ENCODE measurements around the gene HACD1. TPM values are rescaled to one million over a fixed set of nuclear protein-coding genes. Genes with fewer than 3 reads are reported as not detected.

The HACD1 gene
- total and polyA plus RNA-seq, 5 experiments from 2014 or later, result 0.17 to 1.4 (median 0.53) TPM

DNA sequence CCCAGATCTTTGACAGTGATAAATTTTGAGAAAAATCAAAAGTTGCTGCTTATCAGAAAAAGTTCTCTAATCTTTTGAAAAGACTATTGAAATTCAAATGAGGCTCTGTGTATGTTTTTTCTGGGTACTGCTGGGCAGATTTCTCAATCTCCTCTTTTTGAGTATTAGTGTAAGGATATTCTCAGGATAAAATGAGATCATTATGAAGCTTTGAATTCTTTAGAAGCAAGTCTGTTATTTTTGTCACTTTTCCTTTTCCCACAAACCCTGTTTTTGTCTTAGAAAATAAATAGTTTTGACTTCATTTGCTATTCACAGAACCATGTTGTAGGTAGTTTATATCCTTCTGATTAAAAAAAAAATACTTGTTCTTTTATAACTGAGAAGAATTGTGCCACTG lies 34.7 kb upstream of the HACD1 start:
- no peak for ATAC-seq
- Mint-ChIP-seq H3K9me3 (peaks cover 0 to 21% (median 7%) of the 10 kb centered on the region in 9 donors), H3K27me3 (no peaks in the 10 kb centered on the region), H3K4me1 (peaks cover 38 to 81% (median 75%) of the 10 kb centered on the region in 4 donors), H3K36me3 (peaks cover 36 to 46% (median 37%) of the 10 kb centered on the region in 3 donors), H3K4me3 (peak overlapping the region in 4 of 10 donors; percentile 2 to 56 (median 16)), H3K27ac (peak overlapping the region in 3 of 10 donors; percentile 7 to 53 (median 50))
- DNase-seq, result no peak
- POLR2A ChIA-PET, result no interaction called here

DNA sequence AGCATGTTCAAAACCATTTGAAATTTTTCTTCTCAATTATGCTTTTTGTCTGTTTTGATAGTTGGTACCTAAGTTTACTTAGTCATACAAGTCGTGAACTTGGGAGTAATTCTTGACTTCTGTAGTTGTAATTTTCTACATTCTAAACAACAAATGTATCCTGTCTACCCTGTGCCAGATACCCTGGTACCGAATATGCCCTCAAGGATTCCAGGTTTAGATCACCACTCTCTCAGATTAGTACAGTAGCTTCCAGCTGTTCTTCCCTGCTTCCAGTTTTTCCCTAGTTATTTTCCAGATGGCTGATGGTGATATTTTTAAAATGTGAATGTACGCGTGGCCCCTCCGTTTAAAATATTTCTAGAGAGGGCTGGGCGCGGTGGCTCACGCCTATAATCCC lies 33.2 kb upstream of the HACD1 start:
- H3K4me3 Mint-ChIP-seq, result peak overlapping the region in 4 of 10 donors; percentile 18 to 33 (median 22)
- DNase-seq (no peak), ATAC-seq (no peak)
- peaks cover 40 to 79% (median 74%) of the 10 kb centered on the region in 4 donors for H3K4me1 Mint-ChIP-seq
- POLR2A ChIA-PET, result no interaction called here
- H3K36me3 Mint-ChIP-seq, result peaks cover 32 to 39% (median 36%) of the 10 kb centered on the region in 3 donors
- peaks cover 0 to 21% (median 7%) of the 10 kb centered on the region in 9 donors for H3K9me3 Mint-ChIP-seq
- no peaks in the 10 kb centered on the region for H3K27me3 Mint-ChIP-seq
- H3K27ac Mint-ChIP-seq, result peak overlapping the region in 3 of 10 donors; percentile 25 to 78 (median 25)

DNA sequence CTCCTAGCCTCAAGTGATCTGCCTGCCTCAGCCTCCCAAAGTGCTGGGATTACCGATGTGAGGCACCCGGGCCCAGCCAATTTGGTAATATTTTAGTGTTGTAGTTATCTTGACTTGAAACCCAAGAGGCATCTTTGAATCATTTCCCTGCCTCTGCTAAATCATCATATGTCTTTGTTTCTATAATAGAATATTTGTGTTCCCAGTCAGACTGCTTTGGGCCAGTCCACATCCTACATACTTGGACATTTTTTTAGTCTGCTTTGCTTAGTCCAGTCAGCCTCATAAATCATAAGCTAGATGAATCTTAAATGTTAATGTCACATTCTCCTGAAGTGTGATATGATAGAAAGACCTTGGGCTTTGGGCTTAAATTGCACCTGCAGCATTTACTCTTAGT lies 32.7 kb upstream of the HACD1 start:
- Mint-ChIP-seq H3K27ac (peak overlapping the region in 5 of 10 donors; percentile 4 to 78 (median 25)), H3K9me3 (peaks cover 0 to 21% (median 7%) of the 10 kb centered on the region in 9 donors), H3K27me3 (no peaks in the 10 kb centered on the region), H3K4me1 (peaks cover 34 to 78% (median 73%) of the 10 kb centered on the region in 4 donors), H3K36me3 (peaks cover 32 to 39% (median 32%) of the 10 kb centered on the region in 3 donors), H3K4me3 (no peak overlapping the region)
- POLR2A ChIA-PET, result no interaction called here
- no peak for ATAC-seq
- no peak for DNase-seq

DNA sequence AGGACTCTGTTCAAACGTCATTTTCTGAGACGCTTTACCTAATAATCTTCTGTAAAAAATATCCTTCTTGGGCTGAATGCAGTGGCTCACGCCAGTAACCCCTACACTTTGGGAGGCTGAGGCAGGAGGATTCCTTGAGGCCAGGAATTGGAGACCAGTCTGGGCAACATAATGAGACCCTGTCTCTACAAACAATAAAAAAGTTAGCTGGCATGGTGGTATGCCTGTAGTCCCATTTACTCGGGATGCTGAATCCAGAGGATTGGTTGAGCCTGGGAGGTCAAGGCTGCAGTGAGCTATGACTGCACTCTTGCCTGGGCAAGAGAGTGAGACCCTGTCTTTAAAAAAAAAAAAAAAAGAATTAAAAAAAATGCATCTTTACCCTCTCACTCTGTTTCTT lies 31.9 kb upstream of the HACD1 start:
- POLR2A ChIA-PET, result no interaction called here
- peak overlapping the region; percentile 78 to 92 (median 86) for H3K27ac Mint-ChIP-seq
- peaks cover 39 to 77% (median 76%) of the 10 kb centered on the region in 4 donors for H3K4me1 Mint-ChIP-seq
- peak overlapping the region; percentile 70 to 89 (median 82) for H3K4me3 Mint-ChIP-seq
- H3K27me3 Mint-ChIP-seq, result no peaks in the 10 kb centered on the region
- peaks cover 0 to 21% (median 7%) of the 10 kb centered on the region in 9 donors for H3K9me3 Mint-ChIP-seq
- peaks cover 29 to 36% (median 32%) of the 10 kb centered on the region in 3 donors for H3K36me3 Mint-ChIP-seq
- no peak for ATAC-seq
- no peak for DNase-seq

DNA sequence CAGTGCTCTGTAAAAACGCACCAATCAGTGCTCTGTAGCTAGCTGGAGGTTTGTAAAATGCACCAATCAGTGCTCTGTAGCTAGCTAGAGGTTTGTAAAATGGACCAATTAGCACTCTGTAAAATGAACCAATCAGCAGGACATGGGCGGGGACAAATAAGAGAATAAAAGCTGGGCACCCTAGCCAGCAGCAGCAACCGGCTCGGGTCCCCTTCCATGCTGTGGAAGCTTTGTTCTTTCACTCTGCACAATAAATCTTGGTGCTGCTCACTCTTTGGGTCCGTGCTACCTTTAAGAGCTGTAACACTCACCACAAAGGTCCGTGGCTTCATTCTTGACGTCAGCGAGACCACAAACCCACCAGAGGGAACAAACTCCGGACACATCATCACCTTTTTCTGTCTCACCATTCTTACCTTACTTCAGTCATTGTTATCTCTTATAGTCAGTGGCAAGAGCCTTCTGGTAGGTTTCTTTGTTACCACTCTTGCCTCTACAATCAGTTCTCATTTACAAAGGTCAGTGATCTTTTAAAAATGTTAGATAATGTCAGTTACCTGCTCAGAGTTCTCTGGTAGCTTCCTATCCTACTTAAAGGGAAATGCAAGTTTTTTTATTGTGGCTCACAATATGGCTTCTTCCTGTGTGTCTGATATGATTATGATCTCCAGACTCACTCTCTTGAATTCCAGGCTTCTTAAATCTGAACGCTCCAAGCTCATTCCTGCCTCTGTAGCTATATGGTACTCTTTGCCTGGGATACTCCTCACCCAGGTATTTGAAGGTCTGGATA lies 31.3 kb upstream of the HACD1 start:
- Mint-ChIP-seq H3K27me3 (no peaks in the 10 kb centered on the region), H3K27ac (peak overlapping the region; percentile 19 to 92 (median 86)), H3K4me1 (peaks cover 37 to 78% (median 71%) of the 10 kb centered on the region in 4 donors), H3K4me3 (peak overlapping the region; percentile 70 to 89 (median 82)), H3K9me3 (peaks cover 0 to 15% (median 4%) of the 10 kb centered on the region in 9 donors), H3K36me3 (peaks cover 24 to 35% (median 27%) of the 10 kb centered on the region in 3 donors)
- POLR2A ChIA-PET, result no interaction called here
- ATAC-seq (peak; percentile 12 to 28), DNase-seq (peak in 8 of 10 donors; percentile 17 to 61 (median 37))

DNA sequence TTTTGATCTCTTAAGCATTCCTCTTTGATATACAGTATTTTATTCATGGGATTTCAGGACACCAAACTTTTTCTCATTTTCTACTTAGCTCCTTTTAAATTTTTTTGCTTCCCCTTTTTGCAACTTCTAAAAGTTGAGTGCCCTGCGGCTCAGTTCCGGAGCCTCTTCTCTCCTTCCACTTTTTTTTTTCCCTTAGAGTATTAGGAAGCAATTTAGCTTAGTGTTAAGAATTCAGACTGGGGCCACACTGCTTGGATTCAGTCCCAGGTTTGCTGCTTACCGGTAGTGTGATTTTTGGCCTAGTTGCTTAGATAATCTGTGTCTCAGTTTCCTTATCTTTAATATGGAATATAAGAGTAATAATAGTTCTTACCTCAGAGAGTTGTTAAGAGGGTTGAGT lies 30.2 kb upstream of the HACD1 start:
- H3K4me3 Mint-ChIP-seq, result peak overlapping the region in 7 of 10 donors; percentile 8 to 76 (median 54)
- peak overlapping the region in 8 of 10 donors; percentile 24 to 90 (median 36) for H3K27ac Mint-ChIP-seq
- peaks cover 13 to 25% (median 16%) of the 10 kb centered on the region in 3 donors for H3K36me3 Mint-ChIP-seq
- no peak for ATAC-seq
- H3K27me3 Mint-ChIP-seq, result no peaks in the 10 kb centered on the region
- POLR2A ChIA-PET, result no interaction called here
- no peak for DNase-seq
- H3K4me1 Mint-ChIP-seq, result peaks cover 37 to 88% (median 72%) of the 10 kb centered on the region in 4 donors
- H3K9me3 Mint-ChIP-seq, result peaks cover 0 to 8% (median 0%) of the 10 kb centered on the region in 9 donors

DNA sequence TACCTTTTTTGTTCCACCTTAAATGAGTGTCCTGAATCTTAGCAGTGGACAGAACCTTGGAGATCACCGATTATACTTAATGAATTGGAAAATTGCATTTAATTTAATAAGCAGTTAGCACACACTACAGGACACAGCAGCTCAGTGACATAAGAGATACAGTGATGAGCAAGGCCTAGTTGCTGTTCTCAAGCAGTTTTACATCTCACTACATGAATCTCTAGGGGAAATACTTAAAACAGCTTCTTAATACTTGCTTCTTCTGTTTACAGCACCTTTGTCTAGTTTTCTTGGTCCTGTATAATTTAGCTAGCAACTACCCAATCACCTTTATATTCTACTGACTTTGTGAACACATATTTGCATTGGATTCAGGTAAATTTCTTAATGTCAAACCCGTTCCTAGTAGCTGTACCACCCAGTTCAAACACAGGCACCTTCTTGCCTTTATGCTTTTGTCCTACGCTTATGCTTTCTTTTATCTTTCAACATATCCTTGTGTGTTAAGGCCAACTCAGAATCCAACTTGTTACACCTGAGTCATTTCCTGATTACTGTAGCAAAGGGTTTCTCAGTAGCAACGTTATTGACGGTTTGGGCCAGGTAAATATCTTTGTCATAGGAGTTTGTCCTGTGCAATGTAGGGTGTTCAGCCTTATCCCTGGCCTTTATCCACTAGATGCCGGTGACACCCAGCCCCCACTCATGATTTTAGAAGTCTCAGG lies 28.6 kb upstream of the HACD1 start:
- Mint-ChIP-seq H3K36me3 (peaks cover 0 to 11% (median 3%) of the 10 kb centered on the region in 3 donors), H3K4me1 (peaks cover 30 to 83% (median 63%) of the 10 kb centered on the region in 4 donors), H3K9me3 (no peaks in the 10 kb centered on the region), H3K27me3 (no peaks in the 10 kb centered on the region), H3K27ac (peak overlapping the region in 9 of 10 donors; percentile 4 to 100 (median 90)), H3K4me3 (peak overlapping the region; percentile 58 to 99 (median 98))
- ATAC-seq, result no peak
- POLR2A ChIA-PET, result no interaction called here
- no peak for DNase-seq

DNA sequence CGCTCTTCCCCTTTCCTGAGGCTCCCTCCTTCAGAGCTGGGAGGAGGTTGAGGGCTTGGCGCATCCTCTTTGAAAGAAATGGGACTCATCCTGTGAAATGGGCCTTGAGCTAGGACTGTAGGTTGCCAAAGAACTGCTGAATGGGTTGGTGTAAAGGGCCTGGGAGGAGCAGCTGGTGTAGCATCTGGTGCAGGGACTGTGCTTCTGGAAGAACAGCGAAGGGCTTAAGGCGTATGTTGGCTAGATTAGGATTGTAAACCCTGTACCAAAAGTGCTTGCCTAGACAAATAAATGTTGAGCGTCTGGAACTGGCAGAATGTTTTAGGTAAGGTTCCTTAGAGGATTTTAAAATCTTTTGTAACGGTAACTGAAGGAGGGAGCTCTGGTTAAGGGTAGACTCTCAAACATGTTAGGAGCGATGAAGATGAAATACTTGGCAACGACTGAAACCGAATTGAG lies 27.3 kb upstream of the HACD1 start:
- ATAC-seq, result peak; percentile 15 to 20
- no peak for DNase-seq
- H3K4me1 Mint-ChIP-seq, result peaks cover 32 to 72% (median 54%) of the 10 kb centered on the region in 4 donors
- no peaks in the 10 kb centered on the region for H3K9me3 Mint-ChIP-seq
- no peaks in the 10 kb centered on the region for H3K27me3 Mint-ChIP-seq
- H3K4me3 Mint-ChIP-seq, result peak overlapping the region; percentile 92 to 99 (median 98)
- POLR2A ChIA-PET, result interaction anchor here (0.9 to 1.9 kb wide), 9 partner anchors 9 to 827 kb away, joined by 3 to 9 read pairs (median 7); partner anchors contain the start of genes HACD1 and RSU1
- H3K27ac Mint-ChIP-seq, result peak overlapping the region; percentile 99 to 100 (median 100)
- H3K36me3 Mint-ChIP-seq, result peaks cover 1 to 5% (median 3%) of the 10 kb centered on the region in 3 donors

DNA sequence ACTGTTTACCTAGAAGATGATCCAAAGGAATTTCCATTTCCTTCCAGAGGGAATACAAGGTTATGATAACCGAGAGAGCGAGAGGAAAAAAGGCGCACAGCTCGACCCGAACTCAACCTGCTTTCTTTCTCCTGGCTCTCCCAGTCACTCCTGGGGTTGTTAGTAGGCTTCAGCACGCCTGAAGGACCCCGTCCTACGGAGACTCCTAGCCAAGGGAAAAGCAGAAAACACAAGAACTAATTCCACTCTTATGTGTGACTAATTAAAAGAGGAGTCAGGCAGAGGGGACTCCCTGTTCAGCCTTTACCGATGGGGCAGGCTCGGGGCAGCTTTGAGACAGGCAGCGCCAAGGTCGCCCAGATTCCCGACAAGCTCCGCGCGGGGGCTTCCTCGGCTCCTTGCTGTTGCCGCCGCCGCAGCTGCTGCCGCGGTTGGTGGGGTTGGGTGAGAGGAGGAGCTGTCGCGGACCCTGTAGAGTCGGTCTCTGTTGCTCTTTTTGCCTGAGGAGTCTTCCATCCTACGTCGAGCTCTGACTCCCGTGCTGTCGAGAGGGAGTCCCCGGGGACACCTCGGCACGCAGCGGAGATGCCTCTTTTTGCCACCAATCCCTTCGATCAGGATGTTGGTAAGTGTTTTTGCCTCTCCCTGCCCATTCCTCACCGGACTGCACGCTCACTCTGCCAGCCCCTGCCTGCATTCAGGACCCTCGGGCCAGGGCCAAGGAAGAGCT lies 26.7 kb upstream of the HACD1 start, which contains the start of gene STAM:
Gene STAM (plus strand): TSS at position 397 of the 730 bp plus-strand sequence. CDS start 189 bp downstream, at position 586.
- H3K4me3 Mint-ChIP-seq, result peak within 1 kb of the TSS; percentile 92 to 99 (median 98)
- no peaks in the 10 kb centered on the region for H3K9me3 Mint-ChIP-seq
- POLR2A ChIA-PET, result interaction anchor here (0.8 to 1.9 kb wide), 10 partner anchors 9 to 1015 kb away, joined by 3 to 9 read pairs (median 6); partner anchors contain the start of genes ARL5B, HACD1 and RSU1
- H3K36me3 Mint-ChIP-seq, result peaks cover 1 to 5% (median 3%) of the 10 kb centered on the region in 3 donors
- H3K27ac Mint-ChIP-seq, result peak within 1 kb of the TSS; percentile 99 to 100 (median 100)
- peak; percentile 90 to 93 for ATAC-seq
- no peaks in the 10 kb centered on the region for H3K27me3 Mint-ChIP-seq
- DNase-seq, result peak; percentile 88 to 100 (median 92)
- peaks cover 31 to 66% (median 49%) of the 10 kb centered on the region in 4 donors for H3K4me1 Mint-ChIP-seq

DNA sequence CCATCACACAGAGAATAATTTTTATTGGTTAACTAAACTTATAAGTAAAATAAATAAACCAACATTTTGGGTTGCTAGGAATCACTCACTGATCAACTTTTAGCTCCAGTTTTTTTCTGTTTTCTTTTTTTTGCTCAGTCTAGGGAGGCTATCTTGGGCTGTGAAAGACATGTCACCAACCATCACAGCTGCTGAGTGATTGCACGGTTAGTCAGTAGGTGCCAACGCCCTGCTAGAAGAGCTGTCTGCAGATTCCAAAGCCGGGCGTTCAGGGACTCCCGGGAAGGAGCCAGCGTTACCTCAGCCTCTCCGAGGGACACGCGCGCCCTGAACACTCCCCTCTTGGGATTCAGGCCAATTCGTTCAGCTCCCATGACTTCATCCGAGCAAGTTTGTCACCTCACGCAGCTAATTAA lies 26.2 kb upstream of the HACD1 start:
- DNase-seq (peak in 1 of 10 donors; percentile 63), ATAC-seq (peak; percentile 25 to 39)
- Mint-ChIP-seq H3K27ac (peak overlapping the region; percentile 99 to 100 (median 100)), H3K36me3 (peaks cover 1 to 5% (median 3%) of the 10 kb centered on the region in 3 donors), H3K9me3 (no peaks in the 10 kb centered on the region), H3K4me1 (peaks cover 26 to 60% (median 43%) of the 10 kb centered on the region in 4 donors), H3K27me3 (no peaks in the 10 kb centered on the region), H3K4me3 (peak overlapping the region; percentile 92 to 99 (median 98))
- POLR2A ChIA-PET, result interaction anchor here (0.5 to 1.9 kb wide), 10 partner anchors 10 to 1016 kb away, joined by 3 to 9 read pairs (median 6); partner anchors contain the start of genes ARL5B and HACD1

DNA sequence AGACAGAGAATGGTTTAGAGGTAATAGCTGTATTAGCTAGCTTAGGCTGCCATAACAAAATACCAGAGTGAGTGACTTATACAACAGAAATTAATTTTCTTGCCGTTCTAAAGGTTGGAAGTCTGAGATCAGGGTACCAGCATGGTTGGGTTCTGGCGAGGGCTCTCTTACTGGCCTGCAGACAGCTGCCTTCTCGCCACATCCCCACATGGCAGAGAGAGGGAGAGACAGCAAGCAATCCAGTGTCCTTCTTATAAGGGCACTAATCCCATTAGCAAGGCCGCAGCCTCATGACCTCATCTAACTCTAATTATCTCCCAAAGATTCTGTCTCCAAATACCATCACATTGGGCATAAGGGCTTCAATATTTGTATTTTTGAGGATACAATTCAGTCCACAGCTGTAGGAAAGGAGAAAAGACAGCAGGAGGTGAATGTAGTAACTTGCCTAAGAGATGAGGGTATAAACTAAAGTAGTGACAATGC lies 23.2 kb upstream of the HACD1 start:
- no peak overlapping the region for H3K27ac Mint-ChIP-seq
- H3K4me1 Mint-ChIP-seq, result peaks cover 10 to 34% (median 17%) of the 10 kb centered on the region in 4 donors
- H3K27me3 Mint-ChIP-seq, result peaks cover 0 to 3% (median 0%) of the 10 kb centered on the region in 5 donors
- DNase-seq, result no peak
- H3K4me3 Mint-ChIP-seq, result no peak overlapping the region
- no peaks in the 10 kb centered on the region for H3K9me3 Mint-ChIP-seq
- ATAC-seq, result no peak
- H3K36me3 Mint-ChIP-seq, result peaks cover 0 to 5% (median 1%) of the 10 kb centered on the region in 3 donors
- POLR2A ChIA-PET, result no interaction called here

Measured in naive thymus-derived CD8-positive, alpha-beta T cell (primary cell).